Lower leg skin (tissue), 4 donors: ENCODE results near the gene MRPS18B. TPM values are rescaled to one million over a fixed set of nuclear protein-coding genes. Genes with fewer than 3 reads are reported as not detected.

Source experiments
- DNase-seq, 2 donors: peaks; one replicate each; pipeline ENCODE4 v3.0.0-alpha.2; 2019; ENCODE audit warnings: low spot score in 2 of 2
- H3K4me3 ChIP-seq: fragments of 200-600 bp; sonication (generic); 2 replicates; pipeline ENCODE4 v1.5.1; 2017; ENCODE audit warnings: mild to moderate bottlenecking, low read depth; ENCODE audit not compliant: poor library complexity, severe bottlenecking
- POLR2A ChIP-seq, 2 donors: fragments of 450-650 bp; IDR thresholded peaks; one replicate each; pipeline ENCODE4 v1.6.1; 2016 to 2017; ENCODE audit warnings: antibody characterized with exemption in 2 of 2, mild to moderate bottlenecking in 1 of 2, moderate library complexity in 1 of 2
- WGBS, 2 donors: methylation state at CpG; one replicate each; pipeline ENCODE4 v1.1.5; 2018; 5-methylcytosine and 5-hydroxymethylcytosine counted together
- intact Hi-C: fragments of 100-400 bp; cut with DNase I; formaldehyde crosslinking; loops from one replicate; pipeline ENCODE4 v1.15.0; 2023; ENCODE audit warnings: low total_unique reads
- total RNA-seq, 4 donors: library from RNA; depleted of rRNA; stranded (reverse); fragments of >200 nt; gene quantifications; one replicate each; pipeline ENCODE4 v1.1.0, GENCODE V29; 2016
- TF ChIP-seq, protein P1 (sequence below), 3 donors: fragments of 450-650 bp; IDR thresholded peaks; one replicate each; pipeline ENCODE4 v1.5.1; 2016; ENCODE audit warnings: antibody characterized with exemption in 3 of 3, mild to moderate bottlenecking in 3 of 3, moderate library complexity in 2 of 3

MRPS18B gene
- total RNA-seq, 4 donors from 2014 or later = 57.2 to 64.8 (median 62.2) TPM

DNA sequence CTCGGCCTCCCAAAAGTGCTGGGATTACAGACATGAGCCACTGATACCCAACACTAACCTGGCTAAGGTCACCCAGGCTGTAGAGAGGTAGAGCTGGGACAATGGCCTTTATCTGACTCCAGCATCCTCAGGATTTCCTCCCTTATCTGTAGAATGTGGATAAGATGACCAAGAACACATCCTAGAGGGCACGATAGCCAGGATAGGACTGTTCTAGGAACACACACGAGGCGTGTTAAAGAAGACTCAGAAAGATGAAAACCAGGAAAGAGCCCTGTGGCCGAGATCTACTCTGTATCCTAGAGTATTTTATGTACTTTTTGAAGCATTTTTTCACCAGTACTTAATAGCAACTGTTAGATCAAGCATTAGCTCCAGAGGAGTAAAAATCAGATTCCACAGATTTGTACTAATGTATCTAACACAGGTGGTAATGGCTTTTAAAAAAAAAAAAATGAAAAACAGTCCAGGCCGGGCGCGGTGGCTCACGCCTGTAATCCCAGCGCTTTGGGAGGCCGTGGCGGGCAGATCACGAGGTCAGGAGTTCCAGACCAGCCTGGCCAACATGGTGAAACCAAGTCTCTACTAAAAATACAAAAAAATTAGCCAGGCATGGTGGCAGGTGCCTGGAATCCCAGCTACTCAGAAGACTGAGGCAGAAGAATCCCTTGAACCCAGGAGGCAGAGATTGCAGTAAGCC is 17.9 kb upstream of the MRPS18B start:
- TF ChIP-seq POLR2A (IDR thresholded peaks at IDR 0.05) = no peak
- TF ChIP-seq, protein P1, sequence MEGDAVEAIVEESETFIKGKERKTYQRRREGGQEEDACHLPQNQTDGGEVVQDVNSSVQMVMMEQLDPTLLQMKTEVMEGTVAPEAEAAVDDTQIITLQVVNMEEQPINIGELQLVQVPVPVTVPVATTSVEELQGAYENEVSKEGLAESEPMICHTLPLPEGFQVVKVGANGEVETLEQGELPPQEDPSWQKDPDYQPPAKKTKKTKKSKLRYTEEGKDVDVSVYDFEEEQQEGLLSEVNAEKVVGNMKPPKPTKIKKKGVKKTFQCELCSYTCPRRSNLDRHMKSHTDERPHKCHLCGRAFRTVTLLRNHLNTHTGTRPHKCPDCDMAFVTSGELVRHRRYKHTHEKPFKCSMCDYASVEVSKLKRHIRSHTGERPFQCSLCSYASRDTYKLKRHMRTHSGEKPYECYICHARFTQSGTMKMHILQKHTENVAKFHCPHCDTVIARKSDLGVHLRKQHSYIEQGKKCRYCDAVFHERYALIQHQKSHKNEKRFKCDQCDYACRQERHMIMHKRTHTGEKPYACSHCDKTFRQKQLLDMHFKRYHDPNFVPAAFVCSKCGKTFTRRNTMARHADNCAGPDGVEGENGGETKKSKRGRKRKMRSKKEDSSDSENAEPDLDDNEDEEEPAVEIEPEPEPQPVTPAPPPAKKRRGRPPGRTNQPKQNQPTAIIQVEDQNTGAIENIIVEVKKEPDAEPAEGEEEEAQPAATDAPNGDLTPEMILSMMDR (IDR thresholded peaks at IDR 0.05) = no peak
- intact Hi-C loops = loop anchor here (10.0 kb wide), 2 partner anchors 55 to 115 kb away; partner anchors contain the start of gene HLA-E

DNA sequence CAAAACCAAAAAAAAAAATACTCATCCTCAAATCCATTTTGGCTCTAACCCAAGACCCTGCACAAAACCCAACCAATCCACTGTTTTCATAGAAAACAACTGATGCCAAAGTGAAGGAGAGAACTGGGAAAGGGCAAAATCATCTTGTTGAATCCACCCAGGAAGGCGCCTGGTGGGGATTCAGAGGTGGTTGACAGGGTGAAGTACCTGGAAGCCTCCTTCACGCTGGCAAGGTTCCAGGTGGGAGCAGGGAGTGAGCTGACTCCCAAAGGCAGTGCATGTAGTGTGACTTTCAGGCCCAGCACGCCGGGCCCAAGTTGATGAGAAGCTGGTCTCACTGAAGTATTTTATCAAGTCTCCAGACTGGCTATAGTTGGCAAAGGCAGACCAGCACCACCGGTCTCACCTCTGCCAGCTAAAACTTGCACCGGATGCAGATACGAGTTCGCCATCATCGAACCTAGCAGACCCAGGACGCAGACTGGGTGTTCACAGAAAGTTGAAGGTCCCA is 17.1 kb upstream of the MRPS18B start:
- no peak overlapping the region for H3K4me3 ChIP-seq
- TF ChIP-seq, protein P1 (IDR thresholded peaks at IDR 0.05) = no peak
- TF ChIP-seq POLR2A (IDR thresholded peaks at IDR 0.05) = no peak
- intact Hi-C loops = loop anchor here (10.0 kb wide), 1 partner anchor 116 kb away; the partner anchor contains the start of gene HLA-E
- no peak for DNase-seq
- 62 to 68% methylated on average over 10 of the region's 10 CpGs for whole genome bisulfite sequencing, 2 donors

More for the DNA sequence above, 17.9 kb upstream of the MRPS18B start:
- DNase-seq = no peak
- no peak overlapping the region for H3K4me3 ChIP-seq
- WGBS, 2 donors = 80 to 85% methylated on average over 13 of the region's 13 CpGs

DNA sequence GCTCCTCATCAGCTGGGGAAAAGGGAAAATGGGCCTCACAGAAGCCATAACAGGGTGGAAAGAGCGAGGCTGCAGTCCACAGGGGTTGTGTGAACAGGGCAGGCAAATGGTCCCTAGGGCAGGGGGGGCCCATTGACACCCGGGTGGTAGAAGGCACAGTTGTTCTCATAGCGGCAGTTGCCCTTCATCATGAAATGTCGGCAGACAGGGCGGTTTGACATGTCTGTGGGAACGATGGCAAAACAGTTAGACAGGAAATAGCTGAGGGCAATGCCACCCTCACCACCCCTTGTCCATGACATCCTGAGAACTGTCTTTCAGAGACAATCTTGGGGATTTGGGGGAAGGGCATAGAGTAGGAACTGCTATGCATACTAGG is 16.2 kb upstream of the MRPS18B start:
- TF ChIP-seq, protein P1 (IDR thresholded peaks at IDR 0.05) = no peak
- TF ChIP-seq POLR2A (IDR thresholded peaks at IDR 0.05) = no peak
- no peak for DNase-seq
- 58 to 67% methylated on average over 6 of the region's 6 CpGs for WGBS, 2 donors
- intact Hi-C loops = loop anchor here (10.0 kb wide), 1 partner anchor 117 kb away; the partner anchor contains the start of gene HLA-E
- no peak overlapping the region for H3K4me3 ChIP-seq

DNA sequence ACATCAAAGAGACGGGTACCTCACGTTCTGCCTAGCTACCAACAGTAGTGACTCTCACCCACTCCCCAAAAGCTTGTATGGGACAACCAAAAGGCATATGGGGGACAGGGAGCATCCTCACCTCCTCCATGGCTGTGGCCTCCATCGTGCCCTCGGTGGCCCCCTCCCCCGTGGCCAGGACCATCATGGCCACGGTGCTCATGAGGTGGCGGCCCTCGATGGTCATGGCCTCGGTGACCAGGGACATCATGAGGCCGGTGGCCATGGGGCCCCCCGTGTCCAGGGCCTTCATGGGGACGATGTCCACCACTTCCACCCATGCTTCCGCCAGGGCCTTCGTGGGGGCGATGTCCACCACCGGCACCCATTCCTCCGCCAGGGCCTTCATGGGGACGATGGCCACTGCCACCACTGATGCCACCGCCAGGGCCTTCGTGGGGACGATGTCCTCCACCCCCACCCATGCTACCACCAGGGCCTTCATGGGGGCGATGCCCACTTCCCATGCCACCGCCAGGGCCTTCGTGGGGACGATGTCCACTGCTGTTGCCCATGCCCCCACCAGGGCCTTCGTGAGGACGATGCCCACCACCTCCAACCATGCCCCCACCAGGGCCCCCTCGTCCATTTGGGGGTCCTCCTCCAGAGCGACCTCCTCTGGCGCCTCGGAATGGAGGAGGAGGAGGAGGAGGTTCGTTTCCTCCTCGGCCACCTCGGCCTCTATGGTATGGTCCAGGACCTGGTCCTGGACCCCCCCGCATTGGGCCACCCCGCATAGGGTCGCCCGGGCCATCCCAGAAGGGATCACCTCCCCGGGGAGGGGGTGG is 15.6 kb upstream of the MRPS18B start:
- no peak overlapping the region for H3K4me3 ChIP-seq
- no peak for DNase-seq
- intact Hi-C loops = loop anchor here (10.0 kb wide), 1 partner anchor 117 kb away; the partner anchor contains the start of gene HLA-E
- WGBS, 2 donors = 89% methylated on average over 34 to 35 of the region's 39 CpGs
- no peak for TF ChIP-seq POLR2A (IDR thresholded peaks at IDR 0.05)
- TF ChIP-seq, protein P1 (IDR thresholded peaks at IDR 0.05) = no peak

DNA sequence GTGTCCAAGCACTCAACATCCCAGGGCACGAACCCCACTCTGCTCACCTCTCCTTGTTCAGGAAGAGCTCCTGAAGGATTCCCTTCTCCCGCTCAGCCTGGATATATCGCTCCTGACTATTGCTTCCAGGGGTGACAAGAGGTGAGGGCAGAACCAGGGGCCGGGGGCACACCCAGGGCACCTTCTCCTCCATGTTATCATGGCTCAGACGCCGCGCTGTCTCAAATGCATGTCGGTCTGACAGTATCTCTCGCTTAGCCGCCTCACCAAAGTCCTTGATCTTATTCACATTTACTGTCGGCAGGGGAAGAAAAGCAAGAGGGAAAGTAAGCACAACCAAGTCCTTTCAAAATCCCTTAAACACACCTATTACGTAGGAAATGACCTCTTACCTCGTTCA is 13.7 kb upstream of the MRPS18B start:
- no peak for DNase-seq
- 93 to 96% methylated on average over 13 of the region's 13 CpGs for WGBS, 2 donors
- no peak overlapping the region for H3K4me3 ChIP-seq
- intact Hi-C loops = loop anchor here (10.0 kb wide), 1 partner anchor 119 kb away; the partner anchor contains the start of gene HLA-E
- no peak for TF ChIP-seq POLR2A (IDR thresholded peaks at IDR 0.05)
- TF ChIP-seq, protein P1 (IDR thresholded peaks at IDR 0.05) = no peak
